Stimulated activated CD4-positive, alpha-beta T cell treated with anti-CD3 and anti-CD28 coated beads, Interleukin-15, amount 100 ng/mL, for 24 hours (primary cell): ENCODE data around the gene PCDH18.
A peak's percentile ranks its signal among the peaks of the same experiment; 100 is the strongest.
"Not testable (repeated sequence)": the region's sequence is repeated elsewhere in the genome, so short reads cannot be mapped to it uniquely, and the experiment has no call there.

Experiments
- DNase-seq: peaks from one replicate; pipeline ENCODE4 v3.0.0-alpha.2; 2020

The PCDH18 gene, protein sequence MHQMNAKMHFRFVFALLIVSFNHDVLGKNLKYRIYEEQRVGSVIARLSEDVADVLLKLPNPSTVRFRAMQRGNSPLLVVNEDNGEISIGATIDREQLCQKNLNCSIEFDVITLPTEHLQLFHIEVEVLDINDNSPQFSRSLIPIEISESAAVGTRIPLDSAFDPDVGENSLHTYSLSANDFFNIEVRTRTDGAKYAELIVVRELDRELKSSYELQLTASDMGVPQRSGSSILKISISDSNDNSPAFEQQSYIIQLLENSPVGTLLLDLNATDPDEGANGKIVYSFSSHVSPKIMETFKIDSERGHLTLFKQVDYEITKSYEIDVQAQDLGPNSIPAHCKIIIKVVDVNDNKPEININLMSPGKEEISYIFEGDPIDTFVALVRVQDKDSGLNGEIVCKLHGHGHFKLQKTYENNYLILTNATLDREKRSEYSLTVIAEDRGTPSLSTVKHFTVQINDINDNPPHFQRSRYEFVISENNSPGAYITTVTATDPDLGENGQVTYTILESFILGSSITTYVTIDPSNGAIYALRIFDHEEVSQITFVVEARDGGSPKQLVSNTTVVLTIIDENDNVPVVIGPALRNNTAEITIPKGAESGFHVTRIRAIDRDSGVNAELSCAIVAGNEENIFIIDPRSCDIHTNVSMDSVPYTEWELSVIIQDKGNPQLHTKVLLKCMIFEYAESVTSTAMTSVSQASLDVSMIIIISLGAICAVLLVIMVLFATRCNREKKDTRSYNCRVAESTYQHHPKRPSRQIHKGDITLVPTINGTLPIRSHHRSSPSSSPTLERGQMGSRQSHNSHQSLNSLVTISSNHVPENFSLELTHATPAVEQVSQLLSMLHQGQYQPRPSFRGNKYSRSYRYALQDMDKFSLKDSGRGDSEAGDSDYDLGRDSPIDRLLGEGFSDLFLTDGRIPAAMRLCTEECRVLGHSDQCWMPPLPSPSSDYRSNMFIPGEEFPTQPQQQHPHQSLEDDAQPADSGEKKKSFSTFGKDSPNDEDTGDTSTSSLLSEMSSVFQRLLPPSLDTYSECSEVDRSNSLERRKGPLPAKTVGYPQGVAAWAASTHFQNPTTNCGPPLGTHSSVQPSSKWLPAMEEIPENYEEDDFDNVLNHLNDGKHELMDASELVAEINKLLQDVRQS

GRCh38 chr4:137531986-137532868, at the start of gene PCDH18:
Gene PCDH18 (minus strand): TSS chr4:137532494. CDS start chr4:137532088, 406 bp downstream.
- peak; percentile 24 for DNase-seq

GRCh38 chr4:137576446-137576845, 44.2 kb upstream of the PCDH18 start:
- no peak for DNase-seq

DNA sequence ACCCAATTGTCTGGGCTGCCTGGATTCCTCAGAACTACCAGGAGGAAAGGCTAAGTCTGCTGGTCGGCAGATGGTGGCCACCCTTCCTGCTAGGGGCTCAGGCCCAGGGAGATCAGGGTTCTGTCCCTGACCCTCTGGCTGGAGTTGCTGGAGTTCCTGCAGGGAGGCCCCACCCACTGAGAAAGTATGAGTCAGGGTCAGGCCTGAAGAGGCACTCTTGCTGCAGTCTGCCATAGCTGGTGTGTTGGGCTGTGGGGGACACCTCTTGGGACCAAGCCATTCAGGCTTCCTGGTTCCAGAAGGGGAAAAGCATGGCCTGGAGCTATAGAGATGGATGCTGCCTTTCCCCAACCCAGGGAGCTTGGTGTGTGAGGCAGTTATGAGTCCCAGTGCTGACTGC, 40.4 kb upstream of the PCDH18 start:
- peak; percentile 0 for DNase-seq

GRCh38 chr4:137572163-137572562, 39.9 kb upstream of the PCDH18 start:
- no peak for DNase-seq

GRCh38 chr4:137559801-137560200, 27.5 kb upstream of the PCDH18 start:
- no peak for DNase-seq

- no peak for DNase-seq
Measured at GRCh38 chr4:137558951-137559350, 26.7 kb upstream of the PCDH18 start.

DNA sequence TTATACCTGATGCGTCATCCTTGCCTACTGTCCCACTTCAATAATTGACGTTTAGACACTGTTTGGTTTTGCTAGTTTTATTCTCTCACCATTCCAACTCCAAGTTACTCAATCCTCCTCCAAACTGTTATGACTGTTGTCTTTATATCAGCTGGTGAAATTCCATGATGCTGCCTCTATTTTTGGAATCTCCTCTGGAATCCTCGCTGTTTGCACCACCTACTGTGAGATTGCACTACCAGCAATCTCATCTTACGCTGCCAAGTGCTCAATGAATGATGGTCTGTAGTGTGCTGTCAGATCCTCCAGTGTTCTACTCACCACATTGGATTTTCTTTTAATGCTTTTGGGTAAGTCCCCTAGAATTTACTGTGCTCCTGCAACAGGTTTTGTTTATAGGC, 13.2 kb upstream of the PCDH18 start:
- no peak for DNase-seq

DNA sequence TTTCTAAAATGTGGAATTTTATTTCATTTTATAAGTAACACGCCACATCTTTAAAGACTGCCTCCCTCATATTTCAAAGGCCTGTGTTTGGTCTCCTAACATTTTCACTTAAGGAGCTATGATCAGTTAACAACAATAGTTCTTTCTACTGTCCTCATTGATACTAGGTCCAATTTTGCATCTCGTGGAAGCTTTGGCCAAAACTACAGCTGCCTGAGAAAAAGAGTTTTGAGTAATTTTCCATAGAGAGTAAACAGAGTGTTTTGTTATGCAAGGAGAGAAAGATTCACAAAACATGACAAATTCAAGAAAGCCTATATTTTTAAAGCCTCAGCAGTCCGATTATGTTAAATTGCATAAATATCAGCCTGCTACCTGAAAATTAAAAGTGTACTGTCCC, 11.4 kb upstream of the PCDH18 start:
- no peak for DNase-seq

DNA sequence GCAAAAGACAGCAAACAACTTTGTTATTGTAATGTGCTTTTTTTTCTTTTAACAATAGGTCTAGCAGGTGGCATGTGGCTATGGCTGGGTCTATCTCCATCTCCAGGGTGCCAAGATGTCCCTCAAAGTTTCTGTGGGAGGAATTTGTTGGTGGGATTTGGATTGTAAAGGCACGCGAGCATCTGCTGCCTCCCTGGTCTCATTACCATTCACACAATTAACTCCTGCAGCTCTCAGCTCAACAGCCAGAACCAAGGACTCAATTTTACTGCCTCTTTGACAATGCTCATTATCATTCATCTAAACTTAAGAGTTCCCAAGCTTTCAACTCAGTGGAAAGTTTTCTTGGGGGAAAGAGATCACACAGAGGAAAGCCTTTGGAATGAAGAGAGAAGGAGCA, 10.9 kb upstream of the PCDH18 start:
- no peak for DNase-seq

DNA sequence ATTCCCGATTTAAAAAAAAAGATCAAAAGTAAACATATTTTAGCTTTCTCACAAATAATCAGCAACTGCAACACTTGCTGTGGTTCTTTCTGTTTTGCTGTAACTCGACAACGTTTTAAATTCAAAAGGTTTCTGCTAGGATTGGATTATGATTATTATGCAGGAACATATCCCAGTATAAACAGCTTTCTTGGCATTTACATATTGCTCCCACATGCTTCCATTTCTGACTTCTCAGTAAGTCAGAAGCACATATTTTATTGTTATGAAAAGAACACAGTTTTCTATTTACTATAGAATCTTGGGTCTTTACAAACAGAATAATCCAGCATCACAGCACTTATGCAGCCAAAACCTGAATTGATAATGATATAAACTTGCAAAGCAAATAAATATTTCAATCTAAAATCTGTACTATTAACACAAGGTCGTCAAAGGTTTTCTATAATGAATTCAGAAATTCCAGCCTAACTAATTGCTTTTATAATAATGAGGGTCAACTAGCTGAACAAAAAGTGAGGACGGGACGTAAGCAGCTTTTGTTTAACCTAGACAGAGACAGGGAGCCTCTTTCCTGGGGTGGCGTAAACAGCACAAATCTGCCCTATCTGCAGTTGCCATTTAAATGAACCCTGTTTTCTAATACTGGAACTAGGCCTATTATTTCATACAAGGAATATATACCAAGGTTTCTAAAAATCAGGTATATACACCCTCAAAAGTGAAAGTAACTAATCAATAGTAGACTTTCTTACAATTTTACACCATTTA, 9.8 kb upstream of the PCDH18 start:
- no peak for DNase-seq

GRCh38 chr4:137541181-137541580, 8.9 kb upstream of the PCDH18 start:
- DNase-seq = no peak

DNA sequence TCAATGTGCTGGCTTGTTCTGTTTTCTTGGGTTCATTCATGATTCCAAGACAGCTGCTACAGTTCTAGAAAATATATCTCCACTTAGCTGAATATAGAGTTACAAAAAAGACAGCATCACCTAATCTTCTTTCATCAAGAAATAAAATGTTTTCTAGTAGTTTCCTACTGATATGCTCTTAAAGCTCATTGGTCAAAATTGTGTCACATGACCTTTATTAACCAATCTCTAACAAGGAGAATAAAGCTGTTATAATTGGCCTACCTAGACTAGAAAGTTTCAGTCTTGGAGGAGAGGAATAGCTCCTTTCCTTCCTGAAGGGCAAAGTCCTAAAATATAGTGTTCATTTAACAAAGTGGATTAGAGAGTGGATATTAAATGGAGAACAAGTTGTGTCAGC, 8.1 kb upstream of the PCDH18 start:
- DNase-seq = no peak

GRCh38 chr4:137538526-137538925, 6.2 kb upstream of the PCDH18 start:
- no peak for DNase-seq

DNA sequence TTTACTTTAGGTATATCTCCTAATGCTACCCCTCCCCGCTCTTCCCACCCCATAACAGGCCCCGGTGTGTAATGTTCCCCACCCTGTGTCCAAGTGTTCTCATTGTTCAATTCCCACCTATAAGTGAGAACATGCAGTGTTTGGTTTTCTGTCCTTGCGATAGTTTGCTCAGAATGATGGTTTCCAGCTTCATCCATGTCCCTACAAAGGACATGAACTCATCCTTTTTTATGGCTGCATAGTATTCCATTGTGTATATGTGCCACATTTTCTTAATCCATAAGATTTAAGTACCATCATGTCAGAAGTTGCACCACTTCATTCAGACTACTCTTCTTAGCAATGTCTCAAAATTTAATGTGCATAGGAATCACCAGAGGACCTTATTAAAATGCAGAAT, 5.5 kb upstream of the PCDH18 start:
- not testable (repeated sequence) for DNase-seq

GRCh38 chr4:137536789-137537561, 4.7 kb upstream of the PCDH18 start:
- DNase-seq = no peak

DNA sequence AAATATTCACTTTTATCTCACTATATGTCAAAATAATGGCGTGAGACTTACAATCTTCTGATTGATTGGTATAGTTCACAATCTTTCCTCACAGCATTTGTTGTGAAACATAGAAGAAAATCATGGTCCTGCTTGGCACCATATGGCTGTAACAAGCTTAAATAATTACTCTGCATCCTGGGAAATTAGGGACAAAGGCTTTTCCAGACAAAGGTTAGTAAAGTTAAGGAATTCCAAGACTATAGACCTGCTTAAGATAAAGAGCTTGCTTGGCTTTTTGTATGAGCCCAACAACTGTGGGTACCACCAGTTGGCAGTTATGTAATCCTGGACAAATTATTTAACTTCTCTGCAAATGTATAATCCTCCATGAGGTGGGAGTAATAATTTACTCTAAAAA, 3.4 kb upstream of the PCDH18 start:
- DNase-seq = no peak

GRCh38 chr4:137534516-137534915, 2.2 kb upstream of the PCDH18 start:
- no peak for DNase-seq

DNA sequence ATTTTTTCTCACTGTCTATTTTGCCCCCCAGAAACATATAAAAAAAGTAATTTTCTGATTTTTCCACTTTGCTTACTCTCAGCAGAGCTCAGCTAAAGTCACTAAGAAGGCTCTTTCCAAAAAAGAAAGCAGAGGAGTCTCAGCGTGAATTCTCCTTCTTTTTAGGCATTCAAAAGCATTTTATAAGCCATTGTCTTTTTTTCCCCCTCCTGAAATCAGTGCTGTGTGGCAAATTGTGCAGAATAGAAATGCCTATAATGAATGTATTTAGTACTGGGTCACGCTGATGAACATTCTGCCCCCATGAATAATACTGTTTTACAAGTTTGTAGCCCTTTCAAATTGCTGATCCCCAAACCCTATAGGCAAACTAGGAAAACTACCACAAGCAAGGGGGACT, 1.6 kb upstream of the PCDH18 start:
- DNase-seq = no peak

GRCh38 chr4:137532869-137533236, 559 bp upstream of the PCDH18 start:
- DNase-seq = no peak

DNA sequence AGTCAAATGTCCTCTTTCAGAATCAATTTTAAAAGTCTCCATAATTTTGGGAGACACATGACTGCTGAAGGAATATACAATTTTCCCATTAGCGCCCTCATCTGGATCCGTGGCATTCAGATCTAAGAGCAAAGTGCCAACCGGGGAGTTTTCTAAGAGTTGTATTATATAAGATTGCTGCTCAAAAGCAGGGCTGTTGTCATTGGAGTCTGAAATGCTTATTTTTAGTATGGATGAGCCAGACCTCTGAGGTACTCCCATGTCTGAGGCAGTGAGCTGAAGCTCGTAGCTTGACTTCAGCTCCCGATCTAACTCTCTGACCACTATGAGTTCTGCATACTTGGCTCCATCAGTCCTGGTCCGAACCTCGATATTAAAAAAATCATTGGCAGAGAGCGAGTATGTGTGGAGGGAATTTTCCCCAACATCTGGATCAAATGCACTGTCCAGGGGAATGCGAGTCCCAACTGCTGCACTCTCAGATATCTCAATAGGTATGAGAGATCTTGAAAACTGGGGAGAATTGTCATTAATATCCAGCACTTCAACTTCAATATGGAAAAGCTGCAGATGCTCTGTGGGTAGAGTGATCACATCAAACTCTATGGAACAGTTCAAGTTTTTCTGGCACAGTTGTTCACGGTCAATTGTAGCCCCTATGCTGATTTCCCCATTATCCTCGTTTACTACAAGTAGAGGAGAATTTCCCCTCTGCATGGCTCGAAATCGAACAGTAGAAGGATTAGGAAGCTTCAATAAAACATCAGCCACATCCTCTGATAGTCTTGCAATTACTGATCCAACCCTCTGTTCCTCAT, 917 bp downstream of the PCDH18 start:
- no peak for DNase-seq
